HL-60 (cell line): Measurements from ENCODE around the gene ABCF3.

Experiments used
- DNase-seq, 2 experiments: peaks; one replicate each; pipeline ENCODE4 v3.0.0-alpha.2; 2010 to 2020; ENCODE audit warnings: low read depth in 1 of 2, low spot score in 1 of 2
- H3K27ac ChIP-seq: fragments of 250-450 bp; sonication (Bioruptor Pico); replicated peaks from 2 replicates; pipeline ENCODE4 v1.5.1; 2020; ENCODE audit warnings: mild to moderate bottlenecking, moderate library complexity
- H3K27me3 ChIP-seq: fragments of 250-450 bp; sonication (Bioruptor Pico); 2 replicates; pipeline ENCODE4 v1.5.1; 2021; ENCODE audit warnings: mild to moderate bottlenecking, moderate library complexity; ENCODE audit not compliant: insufficient read depth, poor library complexity, severe bottlenecking
- H3K4me3 ChIP-seq: replicated peaks from 2 replicates; pipeline ENCODE4 v1.5.1; 2011; ENCODE audit warnings: mild to moderate bottlenecking, control low read depth, low read length; ENCODE audit not compliant: insufficient read depth
- GABPA ChIP-seq: IDR thresholded peaks from 2 replicates; pipeline ENCODE4 v1.6.1; 2012; ENCODE audit warnings: low read depth
- POLR2AphosphoS5 ChIP-seq: IDR thresholded peaks from 2 replicates; pipeline ENCODE4 v1.6.1; 2012; ENCODE audit warnings: low read depth
- SPI1 ChIP-seq: IDR thresholded peaks from 2 replicates; pipeline ENCODE4 v1.6.1; 2012; ENCODE audit warnings: low read depth, mild to moderate bottlenecking, borderline replicate concordance
- TF ChIP-seq, protein P1 (sequence below): IDR thresholded peaks from one replicate; pipeline ENCODE4 v1.5.1; 2011; ENCODE audit warnings: low read length, control low read depth, inconsistent platforms; ENCODE audit not compliant: insufficient read depth
- TF ChIP-seq, protein P2 (sequence below): IDR thresholded peaks from 2 replicates; pipeline ENCODE4 v1.6.1; 2012; ENCODE audit warnings: low read depth; ENCODE audit not compliant: insufficient replicate concordance

Gene ABCF3

DNA sequence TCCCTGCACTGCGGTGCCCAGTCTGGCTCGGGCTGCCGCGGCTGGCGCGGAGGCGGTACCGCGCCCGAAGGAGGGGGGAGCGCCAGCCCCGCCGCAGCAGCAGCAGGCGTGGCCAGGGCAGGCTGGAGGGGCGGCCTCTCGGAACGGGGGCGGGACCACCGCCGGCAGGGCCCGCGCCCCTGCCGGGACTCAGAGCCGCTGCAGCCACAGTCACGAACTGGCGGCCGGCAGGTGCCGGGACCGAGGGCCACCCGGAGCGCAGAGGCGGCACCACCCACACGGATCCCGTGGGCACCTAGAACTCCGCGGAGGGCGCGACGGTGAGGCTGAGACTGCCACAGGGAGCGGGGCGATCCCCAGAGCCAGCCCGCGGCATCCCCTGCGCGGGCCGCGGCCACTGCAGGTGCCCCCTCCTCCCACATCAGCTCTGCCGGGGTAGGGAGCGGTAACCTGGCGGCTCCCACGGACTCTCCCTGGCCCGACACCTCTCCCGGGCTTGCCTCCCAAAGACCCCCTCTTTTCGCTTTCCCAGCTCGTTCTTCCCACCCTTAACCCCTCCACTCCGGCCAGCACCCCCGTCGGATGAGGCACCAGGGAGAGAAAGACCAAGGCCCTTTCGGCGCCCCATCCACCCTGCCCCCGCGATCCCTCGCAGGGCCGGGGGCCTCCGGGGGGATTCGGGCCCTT lies 43.5 kb downstream of the ABCF3 start, which contains the start of gene VWA5B2:
VWA5B2 (plus strand) TSS at position 192 of the 687 bp plus-strand sequence. CDS start 944 bp downstream, outside the sequence.
- Histone ChIP-seq H3K27me3 (peaks cover 42% of the 10 kb centered on the region), H3K4me3 (no peak within 1 kb of the TSS), H3K27ac (no peak within 1 kb of the TSS)
- TF ChIP-seq, protein P1, sequence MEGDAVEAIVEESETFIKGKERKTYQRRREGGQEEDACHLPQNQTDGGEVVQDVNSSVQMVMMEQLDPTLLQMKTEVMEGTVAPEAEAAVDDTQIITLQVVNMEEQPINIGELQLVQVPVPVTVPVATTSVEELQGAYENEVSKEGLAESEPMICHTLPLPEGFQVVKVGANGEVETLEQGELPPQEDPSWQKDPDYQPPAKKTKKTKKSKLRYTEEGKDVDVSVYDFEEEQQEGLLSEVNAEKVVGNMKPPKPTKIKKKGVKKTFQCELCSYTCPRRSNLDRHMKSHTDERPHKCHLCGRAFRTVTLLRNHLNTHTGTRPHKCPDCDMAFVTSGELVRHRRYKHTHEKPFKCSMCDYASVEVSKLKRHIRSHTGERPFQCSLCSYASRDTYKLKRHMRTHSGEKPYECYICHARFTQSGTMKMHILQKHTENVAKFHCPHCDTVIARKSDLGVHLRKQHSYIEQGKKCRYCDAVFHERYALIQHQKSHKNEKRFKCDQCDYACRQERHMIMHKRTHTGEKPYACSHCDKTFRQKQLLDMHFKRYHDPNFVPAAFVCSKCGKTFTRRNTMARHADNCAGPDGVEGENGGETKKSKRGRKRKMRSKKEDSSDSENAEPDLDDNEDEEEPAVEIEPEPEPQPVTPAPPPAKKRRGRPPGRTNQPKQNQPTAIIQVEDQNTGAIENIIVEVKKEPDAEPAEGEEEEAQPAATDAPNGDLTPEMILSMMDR, result no peak
- TF ChIP-seq GABPA (no peak), SPI1 (no peak), POLR2AphosphoS5 (no peak)
- TF ChIP-seq, protein P2, sequence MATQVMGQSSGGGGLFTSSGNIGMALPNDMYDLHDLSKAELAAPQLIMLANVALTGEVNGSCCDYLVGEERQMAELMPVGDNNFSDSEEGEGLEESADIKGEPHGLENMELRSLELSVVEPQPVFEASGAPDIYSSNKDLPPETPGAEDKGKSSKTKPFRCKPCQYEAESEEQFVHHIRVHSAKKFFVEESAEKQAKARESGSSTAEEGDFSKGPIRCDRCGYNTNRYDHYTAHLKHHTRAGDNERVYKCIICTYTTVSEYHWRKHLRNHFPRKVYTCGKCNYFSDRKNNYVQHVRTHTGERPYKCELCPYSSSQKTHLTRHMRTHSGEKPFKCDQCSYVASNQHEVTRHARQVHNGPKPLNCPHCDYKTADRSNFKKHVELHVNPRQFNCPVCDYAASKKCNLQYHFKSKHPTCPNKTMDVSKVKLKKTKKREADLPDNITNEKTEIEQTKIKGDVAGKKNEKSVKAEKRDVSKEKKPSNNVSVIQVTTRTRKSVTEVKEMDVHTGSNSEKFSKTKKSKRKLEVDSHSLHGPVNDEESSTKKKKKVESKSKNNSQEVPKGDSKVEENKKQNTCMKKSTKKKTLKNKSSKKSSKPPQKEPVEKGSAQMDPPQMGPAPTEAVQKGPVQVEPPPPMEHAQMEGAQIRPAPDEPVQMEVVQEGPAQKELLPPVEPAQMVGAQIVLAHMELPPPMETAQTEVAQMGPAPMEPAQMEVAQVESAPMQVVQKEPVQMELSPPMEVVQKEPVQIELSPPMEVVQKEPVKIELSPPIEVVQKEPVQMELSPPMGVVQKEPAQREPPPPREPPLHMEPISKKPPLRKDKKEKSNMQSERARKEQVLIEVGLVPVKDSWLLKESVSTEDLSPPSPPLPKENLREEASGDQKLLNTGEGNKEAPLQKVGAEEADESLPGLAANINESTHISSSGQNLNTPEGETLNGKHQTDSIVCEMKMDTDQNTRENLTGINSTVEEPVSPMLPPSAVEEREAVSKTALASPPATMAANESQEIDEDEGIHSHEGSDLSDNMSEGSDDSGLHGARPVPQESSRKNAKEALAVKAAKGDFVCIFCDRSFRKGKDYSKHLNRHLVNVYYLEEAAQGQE, result no peak
- DNase-seq, result no peak

DNA sequence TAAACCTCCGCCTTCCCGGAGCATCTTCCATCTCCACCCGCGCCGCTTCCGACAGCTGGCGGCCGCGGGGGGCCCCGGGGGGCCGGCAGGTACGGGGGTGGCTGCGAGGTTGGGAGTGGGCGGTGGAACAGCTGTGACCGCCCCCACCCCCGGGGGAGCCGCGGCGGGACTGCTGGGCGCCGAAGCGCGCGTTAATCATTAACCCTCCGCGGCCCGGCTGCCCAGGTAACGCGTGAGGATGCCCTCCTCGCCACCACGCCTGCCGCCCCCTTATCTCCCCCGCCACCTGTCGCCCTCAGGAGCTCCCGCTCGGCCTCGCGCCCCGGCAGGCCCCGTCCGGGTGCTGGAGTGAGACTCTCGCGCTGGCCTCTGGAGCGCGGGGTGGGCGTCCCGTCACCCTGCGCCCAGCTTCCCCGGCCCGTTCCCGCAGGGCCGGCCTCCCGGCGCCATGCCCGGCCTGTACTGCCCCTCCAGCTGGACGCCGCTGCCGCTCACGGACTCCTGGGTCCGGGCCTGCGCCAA lies 44.1 kb downstream of the ABCF3 start:
- TF ChIP-seq, protein P1, result no peak
- TF ChIP-seq GABPA, result no peak
- no peak for TF ChIP-seq SPI1
- TF ChIP-seq POLR2AphosphoS5, result no peak
- TF ChIP-seq, protein P2, result no peak
- Histone ChIP-seq H3K27ac (no peak overlapping the region), H3K27me3 (peaks cover 42% of the 10 kb centered on the region), H3K4me3 (no peak overlapping the region)
- DNase-seq, result no peak

DNA sequence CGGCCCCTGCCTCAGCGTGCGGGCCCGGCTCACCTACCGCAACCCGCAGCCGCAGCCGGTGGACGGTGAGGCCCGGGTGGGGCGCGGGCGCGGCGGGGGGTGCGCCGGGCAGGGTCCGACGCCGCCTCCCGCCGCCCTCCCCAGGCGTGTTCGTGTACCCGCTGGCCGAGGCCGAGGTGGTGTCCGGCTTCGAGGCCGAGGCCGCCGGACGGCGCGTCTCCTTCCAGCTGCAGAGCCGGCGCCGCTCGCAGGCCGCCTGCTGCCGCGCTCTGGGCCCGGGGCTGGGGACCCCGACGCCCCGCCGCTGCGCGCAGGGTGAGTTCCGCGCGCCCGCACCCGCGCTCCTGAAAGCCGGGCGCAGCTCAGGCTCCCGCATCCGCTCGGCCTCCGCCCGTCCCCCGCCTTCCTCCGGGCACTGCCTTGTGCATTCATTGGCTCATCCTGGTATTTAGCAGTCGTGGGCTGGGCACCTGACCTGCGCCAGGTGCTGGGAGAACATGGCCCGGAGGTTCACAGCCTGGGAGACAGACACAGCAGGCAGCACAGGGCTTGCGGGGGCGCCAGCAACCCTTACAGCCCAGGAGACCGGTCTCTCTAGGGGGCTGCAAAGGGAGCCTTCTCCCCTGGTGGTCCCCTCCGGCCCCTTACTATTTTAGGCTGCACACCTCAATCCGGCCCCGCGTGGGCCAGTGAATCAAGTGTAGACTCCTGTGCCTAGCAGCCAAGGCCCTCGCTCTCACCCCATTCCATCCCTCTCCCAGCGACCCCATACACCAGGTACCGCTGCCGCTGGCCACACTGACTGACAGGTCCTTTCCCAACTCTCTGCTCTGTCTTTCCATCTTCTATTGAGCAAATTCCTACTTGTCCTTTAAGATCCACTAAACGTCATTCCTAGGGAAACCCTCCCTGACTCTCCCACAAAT lies 44.9 kb downstream of the ABCF3 start:
- peaks cover 42% of the 10 kb centered on the region for H3K27me3 ChIP-seq
- H3K27ac ChIP-seq, result no peak overlapping the region
- DNase-seq, result no peak
- H3K4me3 ChIP-seq, result no peak overlapping the region
- no peak for TF ChIP-seq GABPA
- TF ChIP-seq, protein P1, result no peak
- no peak for TF ChIP-seq SPI1
- TF ChIP-seq, protein P2, result no peak
- TF ChIP-seq POLR2AphosphoS5, result no peak
